Endodermal cell (in vitro differentiated cells): ENCODE results near the gene CIZ1. TPM values are rescaled to one million over a fixed set of nuclear protein-coding genes. Genes with fewer than 3 reads are reported as not detected.

Source experiments
- DNase-seq: peaks from one replicate; pipeline ENCODE4 v3.0.0-alpha.2; 2017
- H3K27ac ChIP-seq: 2 replicates; pipeline ENCODE4 v1.5.1; 2013; ENCODE audit warnings: mild to moderate bottlenecking, low read depth, low read length, moderate library complexity
- H3K27me3 ChIP-seq: 2 replicates; pipeline ENCODE4 v1.6.1; 2013; ENCODE audit warnings: mild to moderate bottlenecking, low read length, moderate library complexity; ENCODE audit not compliant: insufficient read depth, control insufficient read depth, poor library complexity, severe bottlenecking
- H3K36me3 ChIP-seq: 2 replicates; pipeline ENCODE4 v1.7.0; 2013; ENCODE audit warnings: mild to moderate bottlenecking, low read length, moderate library complexity; ENCODE audit not compliant: control insufficient read depth, insufficient read depth
- H3K4me1 ChIP-seq: one replicate; pipeline ENCODE4 v1.7.0; 2013; ENCODE audit warnings: low read length; ENCODE audit not compliant: control insufficient read depth, insufficient read depth
- H3K4me3 ChIP-seq: 2 replicates; pipeline ENCODE4 v1.5.1; 2013; ENCODE audit warnings: mild to moderate bottlenecking, low read length, moderate library complexity
- H3K9ac ChIP-seq: 2 replicates; pipeline ENCODE4 v1.6.1; 2013; ENCODE audit warnings: mild to moderate bottlenecking, low read length, moderate library complexity; ENCODE audit not compliant: poor library complexity, severe bottlenecking; ENCODE audit errors: extremely low read depth
- H3K9me3 ChIP-seq: 2 replicates; pipeline ENCODE4 v1.6.1; 2013; ENCODE audit warnings: mild to moderate bottlenecking, low read length, moderate library complexity; ENCODE audit not compliant: control insufficient read depth
- H3K27ac Mint-ChIP-seq: 2 replicates; pipeline ENCODE4 v1.8.0; 2020; ENCODE audit warnings: mixed read lengths
- H3K27me3 Mint-ChIP-seq: 2 replicates; pipeline ENCODE4 v1.8.0; 2021; ENCODE audit warnings: mild to moderate bottlenecking, mixed read lengths; ENCODE audit not compliant: insufficient read depth
- H3K36me3 Mint-ChIP-seq: 2 replicates; pipeline ENCODE4 v1.8.0; 2020; ENCODE audit warnings: low read depth, mixed read lengths
- H3K4me1 Mint-ChIP-seq: 2 replicates; pipeline ENCODE4 v1.8.0; 2020; ENCODE audit warnings: mixed read lengths
- H3K4me3 Mint-ChIP-seq: 2 replicates; pipeline ENCODE4 v1.8.0; 2020; ENCODE audit warnings: mild to moderate bottlenecking, moderate library complexity, mixed read lengths
- H3K9me3 Mint-ChIP-seq: 2 replicates; pipeline ENCODE4 v1.8.0; 2020; ENCODE audit warnings: mild to moderate bottlenecking, mixed read lengths
- WGBS, 2 experiments: methylation state at CpG; one replicate each; pipeline versions ENCODE4 v1.1.5 to v1.1.7; 2013; ENCODE audit warnings: missing lambda C conversion rate in 2 of 2, mixed read lengths in 1 of 2; ENCODE audit not compliant: insufficient coverage in 1 of 2, insufficient read length in 1 of 2; 5-methylcytosine and 5-hydroxymethylcytosine counted together
- total RNA-seq, 2 donors: library from RNA; stranded (reverse); fragmentation: NEBNext Ultra II Directional in 1 of 2; extraction: Animal tissue kit (Norgen Biotek cat#: 25700) in 1 of 2; gene quantifications; 2 replicates in 1 of 2; 3 replicates in 1 of 2; pipeline ENCODE4 v1.2.1, GENCODE V29; 2021
- TF ChIP-seq, protein P1 (sequence below): fragments of 200-600 bp; sonication (generic); conservative IDR thresholded peaks from 2 replicates; pipeline ENCODE4 v1.5.0; 2021; ENCODE audit warnings: antibody characterized with exemption, mild to moderate bottlenecking

The CIZ1 gene
- total RNA-seq, 2 donors from 2014 or later: 115 to 117 TPM

- Mint-ChIP-seq H3K27ac (no peak overlapping the region), H3K9me3 (no peaks in the 10 kb centered on the region), H3K4me1 (no peaks in the 10 kb centered on the region), H3K4me3 (no peak overlapping the region), H3K27me3 (peaks cover 4% of the 10 kb centered on the region), H3K36me3 (no peaks in the 10 kb centered on the region)
- Histone ChIP-seq H3K4me1 (no peaks in the 10 kb centered on the region), H3K36me3 (no peaks in the 10 kb centered on the region), H3K4me3 (no peak overlapping the region), H3K27me3 (no peaks in the 10 kb centered on the region), H3K27ac (no peak overlapping the region), H3K9ac (no peak overlapping the region), H3K9me3 (no peaks in the 10 kb centered on the region)
- TF ChIP-seq, protein P1, sequence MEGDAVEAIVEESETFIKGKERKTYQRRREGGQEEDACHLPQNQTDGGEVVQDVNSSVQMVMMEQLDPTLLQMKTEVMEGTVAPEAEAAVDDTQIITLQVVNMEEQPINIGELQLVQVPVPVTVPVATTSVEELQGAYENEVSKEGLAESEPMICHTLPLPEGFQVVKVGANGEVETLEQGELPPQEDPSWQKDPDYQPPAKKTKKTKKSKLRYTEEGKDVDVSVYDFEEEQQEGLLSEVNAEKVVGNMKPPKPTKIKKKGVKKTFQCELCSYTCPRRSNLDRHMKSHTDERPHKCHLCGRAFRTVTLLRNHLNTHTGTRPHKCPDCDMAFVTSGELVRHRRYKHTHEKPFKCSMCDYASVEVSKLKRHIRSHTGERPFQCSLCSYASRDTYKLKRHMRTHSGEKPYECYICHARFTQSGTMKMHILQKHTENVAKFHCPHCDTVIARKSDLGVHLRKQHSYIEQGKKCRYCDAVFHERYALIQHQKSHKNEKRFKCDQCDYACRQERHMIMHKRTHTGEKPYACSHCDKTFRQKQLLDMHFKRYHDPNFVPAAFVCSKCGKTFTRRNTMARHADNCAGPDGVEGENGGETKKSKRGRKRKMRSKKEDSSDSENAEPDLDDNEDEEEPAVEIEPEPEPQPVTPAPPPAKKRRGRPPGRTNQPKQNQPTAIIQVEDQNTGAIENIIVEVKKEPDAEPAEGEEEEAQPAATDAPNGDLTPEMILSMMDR: no peak
- DNase-seq: no peak
- WGBS, 2 experiments: 71 to 81% methylated on average over 6 to 8 of the region's 8 CpGs
Observed at GRCh38 chr9:128145536-128145935, 45.8 kb downstream of the CIZ1 start.

- no peak overlapping the region for H3K4me3 Mint-ChIP-seq
- H3K9ac ChIP-seq: no peak overlapping the region
- no peak overlapping the region for H3K27ac ChIP-seq
- no peaks in the 10 kb centered on the region for H3K27me3 ChIP-seq
- H3K9me3 Mint-ChIP-seq: no peaks in the 10 kb centered on the region
- H3K4me3 ChIP-seq: no peak overlapping the region
- H3K27ac Mint-ChIP-seq: no peak overlapping the region
- H3K4me1 ChIP-seq: no peaks in the 10 kb centered on the region
- no peaks in the 10 kb centered on the region for H3K4me1 Mint-ChIP-seq
- no peaks in the 10 kb centered on the region for H3K36me3 ChIP-seq
- peaks cover 4% of the 10 kb centered on the region for H3K27me3 Mint-ChIP-seq
- TF ChIP-seq, protein P1: no peak
- WGBS, 2 experiments: 94% methylated on average over 12 to 22 of the region's 22 CpGs
- no peaks in the 10 kb centered on the region for H3K36me3 Mint-ChIP-seq
- no peak for DNase-seq
- no peaks in the 10 kb centered on the region for H3K9me3 ChIP-seq
Observed at GRCh38 chr9:128144239-128145181, 46.9 kb downstream of the CIZ1 start.

- Mint-ChIP-seq H3K36me3 (no peaks in the 10 kb centered on the region), H3K27ac (no peak overlapping the region), H3K4me1 (no peaks in the 10 kb centered on the region), H3K4me3 (no peak overlapping the region), H3K9me3 (no peaks in the 10 kb centered on the region), H3K27me3 (peaks cover 4% of the 10 kb centered on the region)
- DNase-seq: no peak
- TF ChIP-seq, protein P1: no peak
- Histone ChIP-seq H3K4me1 (no peaks in the 10 kb centered on the region), H3K27ac (no peak overlapping the region), H3K4me3 (no peak overlapping the region), H3K27me3 (no peaks in the 10 kb centered on the region), H3K9ac (no peak overlapping the region), H3K36me3 (no peaks in the 10 kb centered on the region), H3K9me3 (no peaks in the 10 kb centered on the region)
- 89 to 100% methylated on average over 5 to 8 of the region's 8 CpGs for WGBS, 2 experiments
Observed at GRCh38 chr9:128143525-128144238, 47.7 kb downstream of the CIZ1 start.
